ENCODE results near the gene EIF4B. TPM values are rescaled to one million over a fixed set of nuclear protein-coding genes. Genes with fewer than 3 reads are reported as not detected.
A peak's percentile ranks its signal among the peaks of the same experiment; 100 is the strongest.

EIF4B gene
- total and polyA plus RNA-seq, 2 of the 8 experiments (the other 6 are each of a cell fraction or from before 2014, with no cell fraction given): 269 to 816 TPM

- Histone ChIP-seq H4K5ac (ENCODE audit: insufficient read length, low read depth, low read length) (no peak overlapping the region), H2BK12ac (ENCODE audit: low read depth, low read length) (no peak overlapping the region; the same call in 1 of the 2 replicates), H2BK15ac (ENCODE audit: low read length) (no peak overlapping the region), H2AFZ (ENCODE audit: low read length) (no peak overlapping the region), H3K4me2 (ENCODE audit: insufficient read depth in 1 of 2, low read depth in 2 of 2, low read length in 2 of 2) (peak overlapping the region; percentile 78 to 98), H2BK5ac (ENCODE audit: low read depth, low read length) (peak overlapping the region; percentile 87; the same call in 1 of the 2 replicates), H2AK5ac (ENCODE audit: low read depth, low read length) (peak overlapping the region; percentile 44; the same call in 1 of the 2 replicates), H3K23ac (ENCODE audit: insufficient read length) (no peak overlapping the region), H3K4ac (replicated peaks; ENCODE audit: insufficient read length, low read depth, low read length) (no peak overlapping the region), H2BK20ac (ENCODE audit: low read length) (no peak overlapping the region), H3K9me3 (ENCODE audit: insufficient read depth in 2 of 2, low read depth in 1 of 2, low read length in 1 of 2) (no peaks in the 10 kb centered on the region), H3K4me1 (replicated peaks in 1 of 4; ENCODE audit: control insufficient read depth in 3 of 4, insufficient read depth in 4 of 4, low read length in 3 of 4) (peaks cover 22 to 58% (median 46%) of the 10 kb centered on the region in 4 experiments), H3K9ac (replicated peaks in 1 of 4; ENCODE audit: extremely low read depth in 1 of 4, low read depth in 3 of 4, low read length in 3 of 4) (no peak overlapping the region), H3K79me2 (ENCODE audit: control insufficient read depth in 1 of 2, insufficient read depth in 2 of 2, low read length in 2 of 2) (no peaks in the 10 kb centered on the region), H3K27ac (ENCODE audit: low read depth, low read length) (no peak overlapping the region), H4K91ac (replicated peaks; ENCODE audit: insufficient read length, low read length) (peak overlapping the region; percentile 29), H2BK120ac (replicated peaks; ENCODE audit: low read depth, low read length) (no peak overlapping the region), H3K14ac (ENCODE audit: insufficient read length) (no peak overlapping the region), H3K4me3 (ENCODE audit: extremely low read depth in 1 of 4, insufficient read depth in 2 of 4, low read depth in 3 of 4, low read length in 4 of 4) (peak overlapping the region in 2 of 4 experiments; percentile 11 to 58; a peak in 4 of 8 replicates), H3K18ac (ENCODE audit: extremely low read depth, low read length) (peak overlapping the region; percentile 88), H3K23me2 (ENCODE audit: low read depth, low read length) (peaks cover 32% of the 10 kb centered on the region), H3K36me3 (ENCODE audit: control insufficient read depth in 2 of 4, insufficient read depth in 4 of 4, low read length in 3 of 4) (peaks cover 0 to 5% (median 0%) of the 10 kb centered on the region in 4 experiments; a peak in 1 of 8 replicates), H3K56ac (replicated peaks; ENCODE audit: insufficient read length, low read depth, low read length) (no peak overlapping the region), H3K27me3 (replicated peaks in 1 of 4; ENCODE audit: control insufficient read depth in 3 of 4, extremely low read depth in 1 of 4, insufficient read depth in 3 of 4, low read length in 3 of 4) (peaks cover 0 to 4% (median 3%) of the 10 kb centered on the region in 4 experiments; a peak in 5 of 7 replicates), H4K8ac (ENCODE audit: extremely low read depth, insufficient read depth, low read length) (no peak overlapping the region), H4K20me1 (replicated peaks in 1 of 2; ENCODE audit: control insufficient read depth in 1 of 2, insufficient read depth in 2 of 2, low read length in 2 of 2) (peaks cover 12 to 21% of the 10 kb centered on the region in 2 experiments), H3K79me1 (ENCODE audit: low read depth, low read length) (peaks cover 10% of the 10 kb centered on the region; the same call in 1 of the 2 replicates)
- 73% methylated on average over 1 of the region's 2 CpGs; no CpG with 5 or more reads in 1 of the 2 experiments for WGBS, 2 experiments (ENCODE audit: extremely low coverage in 1 of 2, insufficient coverage in 1 of 2, insufficient read length in 1 of 2, insufficient replicate concordance in 2 of 2, low coverage in 1 of 2, low lambda C conversion rate in 2 of 2, missing lambda C conversion rate in 1 of 2)
- TF ChIP-seq CBX8 (IDR thresholded peaks at IDR 0.05; ENCODE audit: borderline replicate concordance, low read depth, low read length): no peak
- no peak for TF ChIP-seq RFX5 (IDR thresholded peaks at IDR 0.05; ENCODE audit: borderline replicate concordance, low read depth, low read length)
- no peak for TF ChIP-seq ZNF274 (IDR thresholded peaks at IDR 0.05; ENCODE audit: borderline replicate concordance, extremely low read depth, low read length)
- TF ChIP-seq RNF2 (IDR thresholded peaks at IDR 0.05; ENCODE audit: borderline replicate concordance, low read depth, low read length, missing control alignments, poor library complexity, severe bottlenecking): no peak
- CTCF ChIA-PET (ENCODE audit: partially characterized antibody): interaction anchor here (0.9 to 15.7 kb wide), 6 partner anchors 12 to 274 kb away, joined by 3 to 258 read pairs (median 6); partner anchors contain the start of genes IGFBP6 and SPRYD3
- DNase-seq (ENCODE audit: low read depth in 1 of 2, low spot score in 2 of 2): no peak
- no peak for FAIRE-seq
- POLR2A ChIA-PET (ENCODE audit: partially characterized antibody): interaction anchor here (0.7 to 35.6 kb wide), 7 partner anchors 9 to 261 kb away, joined by 3 to 711 read pairs (median 4); partner anchors contain the start of gene EIF4B
Observed at GRCh38 chr12:53050426-53051057, 44.3 kb downstream of the EIF4B start.
